Neutrophil (primary cell): ENCODE data around the gene RAB3A.

Experiments used
- H3K27ac ChIP-seq: fragments of 200-600 bp; sonication (generic); 2 replicates; pipeline ENCODE4 v1.5.1; 2016; ENCODE audit warnings: mild to moderate bottlenecking, moderate library complexity
- H3K27me3 ChIP-seq: fragments of 200-600 bp; sonication (generic); 2 replicates; pipeline ENCODE4 v1.6.0; 2016; ENCODE audit warnings: mild to moderate bottlenecking
- H3K36me3 ChIP-seq: fragments of 200-600 bp; sonication (generic); 2 replicates; pipeline ENCODE4 v1.5.1; 2017
- H3K4me1 ChIP-seq, 2 experiments: fragments of 200-600 bp in 1 of 2; sonication (generic) in 1 of 2; 1 replicate in 1 of 2; 2 replicates in 1 of 2; pipeline versions ENCODE4 v1.5.1 to v1.6.1; 2013 to 2016; ENCODE audit warnings: low read depth in 1 of 2, low read length in 1 of 2, mild to moderate bottlenecking in 1 of 2, moderate library complexity in 1 of 2; ENCODE audit not compliant: control insufficient read depth in 1 of 2, insufficient read depth in 1 of 2
- H3K4me3 ChIP-seq, 2 experiments: fragments of 200-600 bp in 1 of 2; sonication (generic) in 1 of 2; 1 replicate in 1 of 2; 2 replicates in 1 of 2; pipeline ENCODE4 v1.5.1; 2013 to 2016; ENCODE audit warnings: low read depth in 1 of 2, low read length in 1 of 2, mild to moderate bottlenecking in 1 of 2, moderate library complexity in 1 of 2
- H3K9me3 ChIP-seq: fragments of 200-600 bp; sonication (generic); 2 replicates; pipeline ENCODE4 v1.5.1; 2016
- TF ChIP-seq, protein P1 (sequence below): fragments of 200-600 bp; sonication (generic); IDR thresholded peaks from 2 replicates; pipeline ENCODE4 v1.5.1; 2016; ENCODE audit warnings: antibody characterized with exemption

Gene RAB3A

DNA sequence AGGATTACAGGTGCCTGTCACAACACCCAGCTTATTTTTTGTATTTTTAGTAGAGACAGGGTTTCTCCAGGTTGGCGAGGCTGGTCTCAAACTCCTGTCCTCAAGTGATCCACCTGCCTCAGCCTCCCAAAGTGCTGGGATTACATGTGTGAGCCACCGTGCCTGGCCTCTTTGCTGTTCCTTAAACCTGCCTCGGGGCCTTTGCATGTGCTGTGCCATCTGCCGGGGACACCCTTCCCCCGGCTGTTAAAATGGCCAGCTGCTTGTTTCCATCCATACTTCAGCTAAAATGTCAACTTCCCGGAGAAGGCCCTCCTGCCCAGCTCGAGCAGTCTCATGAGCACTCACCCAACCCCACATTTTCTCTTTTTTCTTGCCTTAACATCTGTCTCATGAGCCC, 41.5 kb upstream of the RAB3A start:
- H3K27me3 ChIP-seq, result peaks cover 15% of the 10 kb centered on the region
- no peaks in the 10 kb centered on the region for H3K36me3 ChIP-seq
- no peaks in the 10 kb centered on the region for H3K4me1 ChIP-seq
- H3K27ac ChIP-seq, result no peak overlapping the region
- TF ChIP-seq, protein P1, sequence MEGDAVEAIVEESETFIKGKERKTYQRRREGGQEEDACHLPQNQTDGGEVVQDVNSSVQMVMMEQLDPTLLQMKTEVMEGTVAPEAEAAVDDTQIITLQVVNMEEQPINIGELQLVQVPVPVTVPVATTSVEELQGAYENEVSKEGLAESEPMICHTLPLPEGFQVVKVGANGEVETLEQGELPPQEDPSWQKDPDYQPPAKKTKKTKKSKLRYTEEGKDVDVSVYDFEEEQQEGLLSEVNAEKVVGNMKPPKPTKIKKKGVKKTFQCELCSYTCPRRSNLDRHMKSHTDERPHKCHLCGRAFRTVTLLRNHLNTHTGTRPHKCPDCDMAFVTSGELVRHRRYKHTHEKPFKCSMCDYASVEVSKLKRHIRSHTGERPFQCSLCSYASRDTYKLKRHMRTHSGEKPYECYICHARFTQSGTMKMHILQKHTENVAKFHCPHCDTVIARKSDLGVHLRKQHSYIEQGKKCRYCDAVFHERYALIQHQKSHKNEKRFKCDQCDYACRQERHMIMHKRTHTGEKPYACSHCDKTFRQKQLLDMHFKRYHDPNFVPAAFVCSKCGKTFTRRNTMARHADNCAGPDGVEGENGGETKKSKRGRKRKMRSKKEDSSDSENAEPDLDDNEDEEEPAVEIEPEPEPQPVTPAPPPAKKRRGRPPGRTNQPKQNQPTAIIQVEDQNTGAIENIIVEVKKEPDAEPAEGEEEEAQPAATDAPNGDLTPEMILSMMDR, result no peak
- H3K9me3 ChIP-seq, result no peaks in the 10 kb centered on the region
- H3K4me3 ChIP-seq, result no peak overlapping the region

DNA sequence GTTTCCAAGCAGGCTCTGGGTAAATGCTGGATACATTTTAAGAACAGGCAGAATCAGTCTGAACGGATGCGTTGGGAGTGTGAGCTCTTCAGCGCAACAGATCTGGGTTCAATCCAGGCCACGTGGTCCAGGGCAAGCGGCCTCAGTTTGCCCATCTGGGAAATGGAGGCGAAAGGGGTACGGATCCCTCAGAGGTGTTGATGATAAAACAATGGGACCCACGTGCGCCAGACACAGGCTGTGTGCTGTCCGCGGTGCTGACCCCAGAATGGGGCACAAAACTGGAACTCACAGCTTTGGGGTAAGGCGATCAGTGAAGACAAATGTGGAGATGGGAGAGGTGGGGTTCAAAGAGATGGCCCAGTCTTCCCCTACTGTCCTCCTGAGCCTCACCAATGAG, 35.5 kb upstream of the RAB3A start:
- Histone ChIP-seq H3K36me3 (no peaks in the 10 kb centered on the region), H3K4me1 (no peaks in the 10 kb centered on the region), H3K4me3 (no peak overlapping the region), H3K9me3 (no peaks in the 10 kb centered on the region), H3K27ac (no peak overlapping the region), H3K27me3 (peaks cover 39% of the 10 kb centered on the region)
- TF ChIP-seq, protein P1, result no peak

DNA sequence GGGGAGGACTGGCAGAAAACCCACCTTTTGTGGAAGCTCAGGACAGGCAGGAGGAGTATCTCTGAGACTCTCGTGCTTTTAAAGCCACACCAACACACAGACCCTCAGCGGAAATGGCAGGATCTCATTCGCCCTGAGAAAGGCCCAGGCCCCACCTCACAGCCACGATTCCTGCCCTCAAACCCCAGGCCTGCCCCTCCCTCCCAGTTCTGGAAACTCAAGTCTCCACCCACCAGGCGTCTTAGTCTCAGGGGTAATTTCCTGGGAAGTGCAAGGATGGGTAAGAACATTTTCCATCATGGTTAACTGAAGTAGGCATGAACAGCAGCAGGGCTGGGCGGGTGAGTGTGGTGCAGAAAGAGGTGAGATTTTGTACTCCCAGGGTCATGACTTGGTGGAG, 30.4 kb upstream of the RAB3A start:
- no peak overlapping the region for H3K27ac ChIP-seq

DNA sequence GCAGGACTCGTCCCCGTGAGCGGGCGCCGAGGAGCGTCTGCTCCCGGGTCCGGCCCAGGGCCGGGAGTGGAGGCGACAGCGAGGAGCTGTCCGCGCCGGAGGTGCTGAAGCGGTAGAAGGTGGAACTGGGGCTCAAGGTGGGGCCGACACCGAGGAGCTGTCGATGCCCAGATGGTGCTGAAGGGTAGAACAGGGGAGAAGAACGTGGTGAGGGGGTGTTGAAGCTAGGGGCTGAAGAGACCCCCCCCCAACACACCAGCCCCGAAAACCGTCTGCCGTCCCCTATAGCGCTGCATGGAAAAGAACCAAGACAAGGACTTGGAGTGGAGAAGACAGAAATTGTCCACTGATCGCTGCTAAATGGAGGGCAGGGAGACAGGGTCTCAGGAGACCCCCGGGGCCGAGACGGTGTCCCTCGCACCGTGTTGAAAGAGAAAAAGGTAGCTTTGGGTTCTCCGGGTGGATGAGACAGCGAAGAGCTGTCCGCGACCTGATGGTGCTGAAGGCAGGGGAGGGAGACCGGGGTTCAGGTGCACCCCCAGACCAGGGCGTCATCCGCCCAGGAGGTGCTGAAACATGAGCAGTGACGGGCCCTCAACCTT, 29.5 kb upstream of the RAB3A start:
- peaks cover 65% of the 10 kb centered on the region for H3K27me3 ChIP-seq
- TF ChIP-seq, protein P1, result no peak
- no peaks in the 10 kb centered on the region for H3K36me3 ChIP-seq

More for the DNA sequence above, 30.4 kb upstream of the RAB3A start:
- Histone ChIP-seq H3K9me3 (no peaks in the 10 kb centered on the region), H3K4me1 (no peaks in the 10 kb centered on the region), H3K36me3 (no peaks in the 10 kb centered on the region), H3K4me3 (no peak overlapping the region), H3K27me3 (peaks cover 67% of the 10 kb centered on the region)
- TF ChIP-seq, protein P1, result no peak

DNA sequence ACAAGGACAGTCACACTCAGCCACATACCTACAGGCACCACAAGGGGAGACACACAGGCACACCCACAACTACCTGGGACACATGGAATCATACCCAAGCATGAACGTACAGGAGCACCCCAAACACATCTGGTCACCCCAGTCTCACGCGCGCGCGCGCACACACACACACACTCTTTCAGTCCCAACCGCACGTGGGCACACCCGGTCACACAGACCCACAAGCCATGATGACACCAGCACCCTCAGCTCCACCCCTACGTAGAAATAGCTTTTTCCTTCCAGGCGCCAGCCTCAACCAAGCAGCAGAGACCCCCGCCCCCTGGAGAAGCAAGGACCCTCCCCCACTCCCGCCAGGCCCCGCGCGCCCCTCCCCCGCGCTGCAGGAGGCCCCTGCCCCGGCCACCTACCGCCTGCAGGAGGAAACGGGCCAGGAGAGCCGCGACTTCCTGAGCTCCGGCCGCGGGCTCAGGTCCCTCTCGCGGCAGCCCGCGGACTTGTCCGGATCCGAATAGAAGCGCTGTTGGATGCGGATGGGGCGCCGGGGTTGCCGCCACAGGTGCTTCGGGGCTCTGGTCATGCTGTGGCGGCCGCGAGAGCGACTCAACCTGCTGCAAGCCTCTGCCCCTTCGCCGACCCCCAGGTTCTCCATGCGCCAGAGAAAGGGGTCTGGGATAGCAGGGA, 28.8 kb upstream of the RAB3A start:
- no peak overlapping the region for H3K27ac ChIP-seq
- H3K4me1 ChIP-seq, result no peaks in the 10 kb centered on the region
- H3K9me3 ChIP-seq, result no peaks in the 10 kb centered on the region
- peaks cover 72% of the 10 kb centered on the region for H3K27me3 ChIP-seq
- no peak overlapping the region for H3K4me3 ChIP-seq
- TF ChIP-seq, protein P1, result no peak
- no peaks in the 10 kb centered on the region for H3K36me3 ChIP-seq

More for the DNA sequence above, 29.5 kb upstream of the RAB3A start:
- H3K4me3 ChIP-seq, result no peak overlapping the region
- H3K4me1 ChIP-seq, result no peaks in the 10 kb centered on the region
- no peak overlapping the region for H3K27ac ChIP-seq
- no peaks in the 10 kb centered on the region for H3K9me3 ChIP-seq
